ENCODE results near the gene B9D2.

- TF ChIP-seq CTCF (IDR thresholded peaks at IDR 0.05; ENCODE audit: poor library complexity), result no peak
- TF ChIP-seq EZH2 (IDR thresholded peaks at IDR 0.05; ENCODE audit: borderline replicate concordance), result no peak
These were observed 5.8 kb upstream of the B9D2 start for GRCh38 chr19:41369769-41370168.

Data from hepatocyte (in vitro differentiated cells).